DOHH2 (cell line): Measurements from ENCODE around the gene SKOR2.

ENCODE experiments used
- H3F3A ChIP-seq: fragments of 200-600 bp; sonication (generic), shearing (Covaris generic); 2 replicates; pipeline ENCODE4 v1.6.0; 2016; ENCODE audit warnings: antibody characterized with exemption, mild to moderate bottlenecking; ENCODE audit not compliant: control insufficient read depth, insufficient read depth
- H3K27ac ChIP-seq: fragments of 200-600 bp; sonication (generic); 2 replicates; pipeline ENCODE4 v1.5.1; 2014; ENCODE audit warnings: low read depth, mild to moderate bottlenecking, low read length, moderate library complexity
- H3K27me3 ChIP-seq: fragments of 200-600 bp; sonication (generic); 2 replicates; pipeline ENCODE4 v1.6.1; 2014; ENCODE audit warnings: mild to moderate bottlenecking, low read length, mixed read lengths; ENCODE audit not compliant: control insufficient read depth
- H3K36me3 ChIP-seq: fragments of 200-600 bp; sonication (generic); 2 replicates; pipeline ENCODE4 v1.6.1; 2014; ENCODE audit warnings: mild to moderate bottlenecking, low read length, moderate library complexity, mixed read lengths; ENCODE audit not compliant: control insufficient read depth
- H3K4me1 ChIP-seq: fragments of 200-600 bp; sonication (generic); 2 replicates; pipeline ENCODE4 v1.6.1; 2014; ENCODE audit warnings: mild to moderate bottlenecking, low read length, mixed read lengths; ENCODE audit not compliant: control insufficient read depth
- H3K4me2 ChIP-seq: fragments of 200-600 bp; sonication (generic); 2 replicates; pipeline ENCODE4 v1.6.0; 2014; ENCODE audit warnings: mild to moderate bottlenecking, low read length, moderate library complexity
- H3K4me3 ChIP-seq: fragments of 200-600 bp; sonication (generic); 2 replicates; pipeline ENCODE4 v1.5.1; 2014; ENCODE audit warnings: mild to moderate bottlenecking, low read length, mixed read lengths
- H3K79me2 ChIP-seq: fragments of 200-600 bp; sonication (generic); 2 replicates; pipeline ENCODE4 v1.6.1; 2014; ENCODE audit warnings: mild to moderate bottlenecking, low read length, mixed read lengths; ENCODE audit not compliant: control insufficient read depth
- H3K9me2 ChIP-seq: fragments of 200-600 bp; sonication (generic); replicated peaks from 2 replicates; pipeline ENCODE4 v1.6.1; 2014; ENCODE audit warnings: mild to moderate bottlenecking, low read length, mixed read lengths; ENCODE audit not compliant: control insufficient read depth
- H3K9me3 ChIP-seq: fragments of 200-600 bp; sonication (generic); 2 replicates; pipeline ENCODE4 v1.6.1; 2014; ENCODE audit warnings: antibody characterized with exemption, low read length, mixed read lengths; ENCODE audit not compliant: control insufficient read depth, insufficient read depth
- H4K20me1 ChIP-seq: fragments of 200-600 bp; sonication (generic); 2 replicates; pipeline ENCODE4 v1.6.0; 2014; ENCODE audit warnings: low read depth, mild to moderate bottlenecking, antibody characterized with exemption, low read length, moderate library complexity; ENCODE audit not compliant: control insufficient read depth, insufficient read depth
- CTCF ChIP-seq: fragments of 200-600 bp; sonication (generic); IDR thresholded peaks from one replicate; pipeline ENCODE4 v1.5.1; 2014; ENCODE audit warnings: antibody characterized with exemption, mild to moderate bottlenecking, low read depth, low read length; ENCODE audit not compliant: poor library complexity, severe bottlenecking
- EZH2phosphoT487 ChIP-seq: fragments of 200-600 bp; sonication (generic); IDR thresholded peaks from 2 replicates; pipeline ENCODE4 v1.6.1; 2017; ENCODE audit warnings: borderline replicate concordance, mild to moderate bottlenecking, antibody characterized with exemption, low read length, moderate library complexity, mixed read lengths

The SKOR2 gene

GRCh38 chr18:47247416-47248114 is 3.9 kb downstream of the SKOR2 start:
- no peaks in the 10 kb centered on the region for H3K36me3 ChIP-seq
- H3K4me2 ChIP-seq = no peak overlapping the region
- H3K27me3 ChIP-seq = peaks cover 17% of the 10 kb centered on the region
- H4K20me1 ChIP-seq = no peaks in the 10 kb centered on the region
- no peaks in the 10 kb centered on the region for H3K9me2 ChIP-seq
- H3F3A ChIP-seq = no peaks in the 10 kb centered on the region
- H3K79me2 ChIP-seq = no peaks in the 10 kb centered on the region
- no peaks in the 10 kb centered on the region for H3K4me1 ChIP-seq
- H3K9me3 ChIP-seq = peaks cover 6% of the 10 kb centered on the region; the same call in 1 of the 2 replicates
- no peak overlapping the region for H3K27ac ChIP-seq
- no peak overlapping the region for H3K4me3 ChIP-seq
- TF ChIP-seq CTCF = no peak
- no peak for TF ChIP-seq EZH2phosphoT487

GRCh38 chr18:47247036-47247415 is 4.4 kb downstream of the SKOR2 start:
- H4K20me1 ChIP-seq = no peaks in the 10 kb centered on the region
- no peaks in the 10 kb centered on the region for H3K9me2 ChIP-seq
- H3K4me2 ChIP-seq = no peak overlapping the region
- no peaks in the 10 kb centered on the region for H3K36me3 ChIP-seq
- no peak overlapping the region for H3K27ac ChIP-seq
- H3K9me3 ChIP-seq = peaks cover 6% of the 10 kb centered on the region; the same call in 1 of the 2 replicates
- TF ChIP-seq CTCF (no peak), EZH2phosphoT487 (no peak)
- no peaks in the 10 kb centered on the region for H3K4me1 ChIP-seq
- no peak overlapping the region for H3K4me3 ChIP-seq
- no peaks in the 10 kb centered on the region for H3F3A ChIP-seq
- no peaks in the 10 kb centered on the region for H3K79me2 ChIP-seq
- peaks cover 16% of the 10 kb centered on the region for H3K27me3 ChIP-seq

- Histone ChIP-seq H3K4me1 (no peaks in the 10 kb centered on the region), H3K36me3 (no peaks in the 10 kb centered on the region), H3K4me2 (no peak overlapping the region), H3K9me2 (no peaks in the 10 kb centered on the region), H3K79me2 (no peaks in the 10 kb centered on the region), H3K27me3 (peaks cover 18% of the 10 kb centered on the region), H3K4me3 (no peak overlapping the region), H3F3A (no peaks in the 10 kb centered on the region), H3K27ac (no peak overlapping the region), H4K20me1 (no peaks in the 10 kb centered on the region), H3K9me3 (peaks cover 6% of the 10 kb centered on the region; the same call in 1 of the 2 replicates)
- TF ChIP-seq EZH2phosphoT487 (no peak), CTCF (no peak)
Measured at GRCh38 chr18:47246027-47246971, 5.2 kb downstream of the SKOR2 start.
